Measurements from ENCODE around the gene USP32. TPM values are rescaled to one million over a fixed set of nuclear protein-coding genes. Genes with fewer than 3 reads are reported as not detected.
A peak's percentile ranks its signal among the peaks of the same experiment; 100 is the strongest.
"Not testable (repeated sequence)": the region's sequence is repeated elsewhere in the genome, so short reads cannot be mapped to it uniquely, and the experiment has no call there.

The USP32 gene, protein sequence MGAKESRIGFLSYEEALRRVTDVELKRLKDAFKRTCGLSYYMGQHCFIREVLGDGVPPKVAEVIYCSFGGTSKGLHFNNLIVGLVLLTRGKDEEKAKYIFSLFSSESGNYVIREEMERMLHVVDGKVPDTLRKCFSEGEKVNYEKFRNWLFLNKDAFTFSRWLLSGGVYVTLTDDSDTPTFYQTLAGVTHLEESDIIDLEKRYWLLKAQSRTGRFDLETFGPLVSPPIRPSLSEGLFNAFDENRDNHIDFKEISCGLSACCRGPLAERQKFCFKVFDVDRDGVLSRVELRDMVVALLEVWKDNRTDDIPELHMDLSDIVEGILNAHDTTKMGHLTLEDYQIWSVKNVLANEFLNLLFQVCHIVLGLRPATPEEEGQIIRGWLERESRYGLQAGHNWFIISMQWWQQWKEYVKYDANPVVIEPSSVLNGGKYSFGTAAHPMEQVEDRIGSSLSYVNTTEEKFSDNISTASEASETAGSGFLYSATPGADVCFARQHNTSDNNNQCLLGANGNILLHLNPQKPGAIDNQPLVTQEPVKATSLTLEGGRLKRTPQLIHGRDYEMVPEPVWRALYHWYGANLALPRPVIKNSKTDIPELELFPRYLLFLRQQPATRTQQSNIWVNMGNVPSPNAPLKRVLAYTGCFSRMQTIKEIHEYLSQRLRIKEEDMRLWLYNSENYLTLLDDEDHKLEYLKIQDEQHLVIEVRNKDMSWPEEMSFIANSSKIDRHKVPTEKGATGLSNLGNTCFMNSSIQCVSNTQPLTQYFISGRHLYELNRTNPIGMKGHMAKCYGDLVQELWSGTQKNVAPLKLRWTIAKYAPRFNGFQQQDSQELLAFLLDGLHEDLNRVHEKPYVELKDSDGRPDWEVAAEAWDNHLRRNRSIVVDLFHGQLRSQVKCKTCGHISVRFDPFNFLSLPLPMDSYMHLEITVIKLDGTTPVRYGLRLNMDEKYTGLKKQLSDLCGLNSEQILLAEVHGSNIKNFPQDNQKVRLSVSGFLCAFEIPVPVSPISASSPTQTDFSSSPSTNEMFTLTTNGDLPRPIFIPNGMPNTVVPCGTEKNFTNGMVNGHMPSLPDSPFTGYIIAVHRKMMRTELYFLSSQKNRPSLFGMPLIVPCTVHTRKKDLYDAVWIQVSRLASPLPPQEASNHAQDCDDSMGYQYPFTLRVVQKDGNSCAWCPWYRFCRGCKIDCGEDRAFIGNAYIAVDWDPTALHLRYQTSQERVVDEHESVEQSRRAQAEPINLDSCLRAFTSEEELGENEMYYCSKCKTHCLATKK (N-terminal part only)
- 10 to 100 TPM; 32.7 to 42.2 TPM for total RNA-seq

DNA sequence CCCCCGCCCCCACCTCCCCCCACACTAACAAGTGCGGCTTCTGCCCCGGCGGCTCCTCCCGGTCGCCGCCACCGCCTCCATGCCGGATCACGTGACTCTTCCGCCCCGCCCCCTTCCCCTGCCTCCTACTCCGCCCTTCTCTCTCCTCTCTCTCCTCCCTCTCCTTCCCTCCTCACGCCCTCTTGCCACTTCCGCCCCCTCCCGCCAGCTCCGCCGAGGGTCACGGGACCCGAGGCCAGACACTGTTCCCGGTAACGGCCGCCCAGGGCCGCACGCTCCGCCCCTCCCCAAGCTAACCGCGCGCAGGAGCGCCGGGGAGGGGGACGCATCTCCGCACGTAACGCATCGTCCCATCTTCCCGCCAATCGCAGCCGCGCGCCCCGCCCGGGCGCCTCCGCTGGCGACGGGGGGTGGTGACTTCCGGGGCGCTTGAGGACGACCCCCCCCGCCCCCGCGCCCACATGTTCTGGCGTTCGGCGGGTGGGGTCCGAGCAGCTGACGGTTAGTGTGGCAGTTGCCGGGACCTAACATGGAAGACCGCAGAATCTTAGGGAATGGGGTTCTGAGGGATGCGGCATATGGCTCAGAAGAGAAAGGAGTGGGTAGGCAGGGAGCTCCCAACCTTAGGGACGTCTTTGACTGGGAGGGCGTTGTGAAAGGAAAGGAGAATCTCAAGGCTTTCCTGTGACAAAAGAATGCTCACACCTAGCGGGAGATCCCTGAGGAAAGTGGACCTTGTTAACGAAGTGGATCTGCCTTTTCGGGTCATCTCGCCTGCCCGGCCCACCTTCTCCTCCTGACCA lies at the start of gene USP32:
TSS of gene USP32 (minus strand) at position 92 of the 803 bp plus-strand sequence. CDS start 194 bp downstream, outside the sequence.
- Mint-ChIP-seq H3K4me1 (peaks cover 21% of the 10 kb centered on the region), H3K27me3 (no peaks in the 10 kb centered on the region), H3K36me3 (ENCODE audit: low read depth) (no peaks in the 10 kb centered on the region), H3K27ac (peak within 1 kb of the TSS; percentile 96), H3K4me3 (peak within 1 kb of the TSS; percentile 84), H3K9me3 (no peaks in the 10 kb centered on the region)
- ATAC-seq (replicated peaks) = peak; percentile 88

DNA sequence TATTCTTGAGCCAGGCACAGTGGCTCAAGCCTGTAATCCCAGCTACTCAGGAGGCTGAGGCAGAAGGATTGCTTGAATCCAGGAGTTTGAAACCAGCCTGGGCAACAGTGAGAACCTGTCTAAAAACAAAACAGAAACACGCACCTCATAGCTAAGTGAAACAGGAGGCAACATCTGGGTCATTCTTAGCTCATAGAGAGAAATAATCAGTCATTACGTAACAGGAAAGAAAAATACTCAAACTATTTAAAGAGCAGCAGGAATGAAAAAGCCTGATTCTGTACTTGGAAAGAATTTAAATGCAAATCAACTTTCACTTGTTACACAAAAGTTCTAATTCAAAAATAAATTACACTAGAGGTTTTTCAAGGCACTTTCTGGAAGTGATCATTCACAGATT lies 47.6 kb upstream of the USP32 start:
- peak; percentile 23 for ATAC-seq (replicated peaks)
- Mint-ChIP-seq H3K9me3 (no peaks in the 10 kb centered on the region), H3K27me3 (peaks cover 4% of the 10 kb centered on the region), H3K27ac (no peak overlapping the region), H3K36me3 (ENCODE audit: low read depth) (peaks cover 2% of the 10 kb centered on the region), H3K4me3 (no peak overlapping the region), H3K4me1 (no peaks in the 10 kb centered on the region)

DNA sequence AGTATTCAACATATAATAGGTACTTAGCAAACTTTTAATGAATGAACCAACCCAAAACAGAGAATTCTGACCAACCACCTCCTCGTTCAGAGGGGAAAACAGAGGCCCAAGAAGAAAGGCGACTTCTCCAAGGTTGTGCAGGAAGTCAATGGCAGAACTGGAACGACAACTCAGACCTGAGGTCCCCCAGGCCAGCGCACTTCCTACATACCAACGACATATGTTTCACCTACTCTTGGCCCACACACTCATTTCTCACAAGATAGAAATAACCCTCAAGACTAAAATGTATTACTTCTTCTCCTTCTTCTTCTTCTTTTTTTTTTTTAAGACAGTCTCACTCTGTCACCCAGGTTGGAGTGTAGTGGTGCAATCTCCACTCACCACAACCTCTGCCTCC lies 44.7 kb upstream of the USP32 start:
- ATAC-seq (replicated peaks) = no peak
- Mint-ChIP-seq H3K27me3 (peaks cover 4% of the 10 kb centered on the region), H3K4me1 (no peaks in the 10 kb centered on the region), H3K4me3 (no peak overlapping the region), H3K36me3 (ENCODE audit: low read depth) (no peaks in the 10 kb centered on the region), H3K9me3 (no peaks in the 10 kb centered on the region), H3K27ac (no peak overlapping the region)

DNA sequence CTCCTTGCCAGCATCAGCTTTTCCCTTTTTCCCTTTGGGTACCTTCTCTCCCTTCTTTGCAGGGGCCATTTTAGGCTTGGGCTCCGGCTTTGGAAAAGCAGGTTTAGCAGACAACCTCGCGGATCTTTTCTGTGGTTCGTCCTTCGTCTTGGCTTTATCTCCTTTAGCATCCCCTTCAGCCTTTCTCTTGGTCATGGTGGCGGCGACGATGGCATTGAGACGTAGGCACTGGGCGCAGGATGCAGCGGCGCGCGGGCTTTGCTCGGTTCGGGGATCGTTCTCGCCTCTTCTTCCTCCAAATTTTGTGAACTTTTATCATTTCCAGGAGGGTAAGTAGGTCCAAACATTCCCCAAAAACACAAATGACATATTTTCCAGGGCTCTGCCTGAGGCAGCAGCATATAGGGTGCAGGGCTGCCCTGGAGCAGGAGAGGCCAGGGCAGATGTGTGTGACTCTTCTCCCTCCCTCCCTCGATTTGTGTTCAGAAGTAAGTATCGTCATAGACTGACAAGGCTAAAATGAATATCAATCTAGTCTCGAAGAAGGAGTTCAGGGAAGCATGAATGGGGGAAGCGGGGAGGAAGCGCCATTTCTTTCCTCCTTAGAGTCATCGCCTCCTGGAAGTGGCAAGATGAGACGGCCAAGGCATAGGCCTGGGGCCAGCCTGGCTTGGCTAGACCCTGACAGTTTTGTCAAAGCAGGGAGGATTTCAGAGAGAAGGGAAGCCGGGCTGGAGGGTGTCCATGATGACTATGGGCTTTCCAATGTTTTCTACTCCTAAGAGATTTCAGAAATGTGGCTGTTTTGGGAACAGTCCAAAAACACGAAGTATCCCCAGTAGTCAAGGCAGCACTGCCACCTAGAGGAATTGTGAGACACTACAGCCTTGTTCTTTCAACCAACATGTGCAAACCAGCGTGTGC lies 43.6 kb upstream of the USP32 start:
- ATAC-seq (replicated peaks) = peak; percentile 54
- Mint-ChIP-seq H3K4me3 (no peak overlapping the region), H3K36me3 (ENCODE audit: low read depth) (no peaks in the 10 kb centered on the region), H3K4me1 (no peaks in the 10 kb centered on the region), H3K9me3 (no peaks in the 10 kb centered on the region), H3K27ac (no peak overlapping the region), H3K27me3 (peaks cover 4% of the 10 kb centered on the region)

DNA sequence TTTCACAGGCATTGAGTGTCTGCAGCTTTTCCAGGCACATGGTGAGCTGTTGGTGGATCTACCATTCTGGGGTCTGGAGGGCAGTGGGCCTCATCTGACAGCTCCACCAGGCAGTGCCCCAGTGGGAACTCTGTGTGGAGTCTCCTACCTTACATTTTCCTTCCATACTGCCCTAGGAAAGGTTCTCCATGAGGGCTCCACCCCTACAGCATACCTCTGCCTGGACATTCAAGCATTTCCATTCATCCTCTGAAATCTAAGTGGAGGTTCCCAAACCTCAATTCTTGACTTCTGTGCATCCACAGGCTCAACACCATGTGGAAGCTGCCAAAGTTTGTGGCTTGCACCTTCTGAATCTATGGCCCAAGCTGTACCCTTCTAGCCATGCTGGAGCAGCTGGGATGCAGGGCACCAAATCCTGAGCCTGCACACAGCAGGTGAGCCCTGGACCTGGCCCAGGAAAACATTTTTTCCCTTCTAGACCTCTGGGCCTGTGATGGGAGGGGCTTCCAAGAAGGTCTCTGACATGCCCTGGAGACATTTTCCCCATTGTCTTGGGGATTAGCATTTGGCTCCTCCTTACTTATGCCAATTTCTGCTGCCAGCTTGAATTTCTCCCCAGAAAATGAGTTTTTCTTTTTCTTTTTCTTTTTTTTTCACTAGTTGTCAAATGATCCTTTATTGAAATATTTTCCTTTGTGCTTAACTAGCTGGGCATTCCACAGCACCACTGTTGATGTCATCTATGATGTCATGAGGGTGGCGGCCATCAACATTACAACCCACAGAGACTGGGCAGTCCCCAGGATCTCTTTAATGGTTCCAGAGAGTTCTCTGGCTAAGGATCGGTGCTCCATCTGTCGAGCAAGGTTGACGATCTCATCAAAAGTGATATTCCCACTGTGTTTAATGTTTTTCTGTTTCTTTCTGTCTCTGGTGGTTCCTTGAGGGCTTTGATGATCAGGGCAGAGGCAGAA lies 41.4 kb upstream of the USP32 start:
- not testable (repeated sequence) for ATAC-seq (replicated peaks); H3K27me3 Mint-ChIP-seq; H3K36me3 Mint-ChIP-seq (ENCODE audit: low read depth); H3K4me3 Mint-ChIP-seq; H3K27ac Mint-ChIP-seq; H3K4me1 Mint-ChIP-seq; H3K9me3 Mint-ChIP-seq

DNA sequence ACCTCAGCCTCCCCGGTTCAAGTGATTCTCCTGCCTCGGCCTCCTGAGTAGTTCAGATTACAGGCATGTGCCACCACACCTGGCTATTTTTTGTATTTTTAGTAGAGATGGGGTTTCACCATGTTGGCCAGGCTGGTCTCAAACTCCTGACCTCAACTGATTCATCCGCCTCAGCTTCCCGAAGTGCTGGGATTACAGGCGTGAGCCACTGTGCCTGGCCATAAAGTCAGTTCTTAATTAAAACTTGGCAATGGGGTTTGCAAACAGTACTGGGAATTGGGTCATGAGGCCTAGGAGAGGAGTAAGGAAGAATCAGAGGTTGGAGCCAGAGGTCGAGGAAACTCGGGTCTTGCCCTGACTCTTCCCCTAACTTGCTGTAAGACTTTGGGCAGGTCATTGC lies 38.6 kb upstream of the USP32 start:
- H3K27me3 Mint-ChIP-seq; H3K9me3 Mint-ChIP-seq; H3K4me3 Mint-ChIP-seq; H3K36me3 Mint-ChIP-seq (ENCODE audit: low read depth); ATAC-seq (replicated peaks); H3K4me1 Mint-ChIP-seq; H3K27ac Mint-ChIP-seq: not testable (repeated sequence)

DNA sequence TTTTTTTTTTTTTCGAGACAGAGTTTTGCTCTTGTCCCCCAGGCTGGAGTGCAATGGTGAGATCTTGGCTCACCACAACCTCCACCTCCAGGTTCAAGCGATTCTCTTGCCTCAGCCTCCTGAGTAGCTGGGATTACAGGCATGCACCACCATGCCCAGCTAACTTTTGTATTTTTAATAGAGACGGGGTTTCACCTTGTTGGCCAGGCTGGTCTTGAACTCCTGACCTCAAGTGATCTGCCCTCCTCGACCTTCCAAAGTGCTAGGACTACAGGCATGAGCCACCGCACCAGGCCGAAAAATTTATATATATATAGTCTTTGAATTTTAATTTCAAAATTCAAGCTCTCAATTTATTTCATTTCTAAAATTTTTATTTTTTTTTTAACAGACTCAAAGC lies 36.6 kb upstream of the USP32 start:
- not testable (repeated sequence) for H3K4me3 Mint-ChIP-seq; ATAC-seq (replicated peaks); H3K27me3 Mint-ChIP-seq; H3K36me3 Mint-ChIP-seq (ENCODE audit: low read depth); H3K9me3 Mint-ChIP-seq; H3K27ac Mint-ChIP-seq; H3K4me1 Mint-ChIP-seq

DNA sequence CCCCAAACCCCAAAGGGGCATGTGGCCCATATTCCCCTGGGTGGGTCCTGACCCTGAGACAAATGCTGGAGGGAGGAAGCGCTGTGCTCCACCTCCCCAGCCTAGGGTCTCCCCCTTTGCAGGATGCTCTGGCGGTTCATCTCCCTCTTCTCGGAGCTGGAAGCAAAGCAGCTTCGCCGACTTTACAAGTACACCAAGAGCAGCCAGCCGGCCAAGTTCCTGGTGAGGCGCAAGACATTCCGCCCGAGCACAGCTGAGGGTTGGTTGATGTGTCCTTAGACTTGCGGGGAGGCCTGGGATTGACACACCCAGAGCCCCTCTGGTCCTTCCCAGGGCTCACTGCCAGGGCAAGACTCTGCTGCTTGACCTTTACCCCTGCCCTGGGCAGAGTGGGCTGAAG lies 34.7 kb upstream of the USP32 start:
- no peaks in the 10 kb centered on the region for H3K36me3 Mint-ChIP-seq (ENCODE audit: low read depth)
- no peak for ATAC-seq (replicated peaks)
- no peaks in the 10 kb centered on the region for H3K9me3 Mint-ChIP-seq
- H3K27me3 Mint-ChIP-seq = no peaks in the 10 kb centered on the region
- H3K27ac Mint-ChIP-seq = no peak overlapping the region
- no peak overlapping the region for H3K4me3 Mint-ChIP-seq
- no peaks in the 10 kb centered on the region for H3K4me1 Mint-ChIP-seq

DNA sequence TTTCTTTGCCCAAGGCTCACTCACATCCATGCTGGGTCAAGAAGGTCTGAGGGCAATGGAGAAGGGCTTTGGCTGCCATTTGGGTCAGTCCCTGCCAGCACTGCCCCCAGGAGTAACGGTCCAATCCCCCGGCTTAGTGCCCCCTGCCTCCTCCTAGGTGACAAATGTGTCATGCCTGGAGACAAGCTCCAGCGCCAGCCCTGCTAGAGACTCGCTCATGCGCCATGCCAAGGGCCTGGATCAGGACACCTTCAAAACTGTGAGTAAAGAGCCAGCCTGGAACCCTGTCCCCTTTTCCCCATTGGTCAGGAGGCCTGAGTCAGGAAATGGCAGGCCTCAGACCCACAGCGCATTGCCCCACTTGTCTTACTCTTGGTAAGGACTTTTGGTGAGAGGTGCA lies 33.7 kb upstream of the USP32 start:
- no peak overlapping the region for H3K4me3 Mint-ChIP-seq
- no peaks in the 10 kb centered on the region for H3K27me3 Mint-ChIP-seq
- peaks cover 5% of the 10 kb centered on the region for H3K4me1 Mint-ChIP-seq
- no peaks in the 10 kb centered on the region for H3K36me3 Mint-ChIP-seq (ENCODE audit: low read depth)
- no peak for ATAC-seq (replicated peaks)
- no peak overlapping the region for H3K27ac Mint-ChIP-seq
- H3K9me3 Mint-ChIP-seq = no peaks in the 10 kb centered on the region

DNA sequence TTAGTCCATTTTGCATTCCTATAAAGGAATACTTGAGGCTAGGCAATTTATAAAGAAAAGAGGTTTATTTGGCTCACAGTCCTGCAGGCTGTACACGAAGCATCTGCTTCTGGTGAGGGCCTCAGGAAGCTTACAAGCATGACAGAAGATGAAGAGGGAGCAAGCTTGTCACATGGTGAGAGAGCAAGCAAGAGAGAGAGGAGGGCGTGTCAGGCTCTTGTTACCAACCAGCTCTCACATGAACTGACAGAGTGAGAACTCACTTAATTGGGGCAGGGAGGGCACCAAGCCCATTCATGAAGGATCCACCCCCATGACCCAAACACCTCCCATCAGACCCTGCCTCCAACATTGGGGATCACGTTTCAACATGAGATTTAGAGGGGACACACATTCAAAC lies 31.9 kb upstream of the USP32 start:
- no peak overlapping the region for H3K27ac Mint-ChIP-seq
- H3K4me1 Mint-ChIP-seq = peaks cover 5% of the 10 kb centered on the region
- no peak overlapping the region for H3K4me3 Mint-ChIP-seq
- H3K36me3 Mint-ChIP-seq (ENCODE audit: low read depth) = no peaks in the 10 kb centered on the region
- no peaks in the 10 kb centered on the region for H3K9me3 Mint-ChIP-seq
- no peak for ATAC-seq (replicated peaks)
- H3K27me3 Mint-ChIP-seq = no peaks in the 10 kb centered on the region

DNA sequence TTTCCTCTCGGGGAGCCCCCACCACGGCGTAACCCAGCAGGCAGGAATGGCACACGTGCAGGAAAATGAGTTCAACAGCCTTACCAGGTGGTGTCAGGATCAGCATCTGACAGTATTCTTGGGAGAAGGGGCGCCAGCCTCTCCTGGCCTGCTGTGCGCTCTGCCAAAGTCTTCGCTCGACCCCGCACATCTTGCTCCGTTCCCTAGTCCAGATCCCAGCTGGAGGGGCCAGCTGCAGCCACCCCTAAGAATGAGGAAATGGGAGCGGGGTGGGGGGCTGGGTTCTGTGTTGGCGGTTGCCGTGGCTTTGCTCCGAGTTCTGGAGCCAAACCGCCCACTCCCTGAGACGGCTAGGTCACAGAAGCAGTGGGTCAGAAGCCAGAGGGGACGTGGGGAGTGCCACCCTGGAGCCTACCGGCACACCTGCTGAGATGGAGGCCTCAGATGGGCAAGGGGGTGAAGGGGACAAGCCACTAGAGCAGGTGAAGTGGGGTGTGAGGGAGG lies 30.3 kb upstream of the USP32 start, which contains the start of gene CHCT1:
TSS of gene CHCT1 (plus strand) at position 328 of the 504 bp plus-strand sequence. CDS start at position 432, 104 bp downstream.
- Mint-ChIP-seq H3K4me3 (peak within 1 kb of the TSS; percentile 76), H3K4me1 (peaks cover 5% of the 10 kb centered on the region), H3K27me3 (no peaks in the 10 kb centered on the region), H3K36me3 (ENCODE audit: low read depth) (no peaks in the 10 kb centered on the region), H3K27ac (peak within 1 kb of the TSS; percentile 33), H3K9me3 (no peaks in the 10 kb centered on the region)
- no peak for ATAC-seq (replicated peaks)
